H9 (cell line): ENCODE measurements around the gene LAMB1. TPM values are rescaled to one million over a fixed set of nuclear protein-coding genes. Genes with fewer than 3 reads are reported as not detected.

Experiments
- DNase-seq: peaks from one replicate; pipeline ENCODE4 v3.0.0-alpha.2; 2017
- H2AFZ ChIP-seq: one replicate; pipeline ENCODE4 v1.6.1; 2013; ENCODE audit warnings: mild to moderate bottlenecking, low read length, control low read depth, moderate library complexity
- H2AK5ac ChIP-seq: 2 replicates; pipeline ENCODE4 v1.6.1; 2013; ENCODE audit warnings: low read length, control low read depth, mixed read lengths; ENCODE audit not compliant: insufficient read length
- H2BK120ac ChIP-seq: one replicate; pipeline ENCODE4 v1.6.1; 2013; ENCODE audit warnings: low read depth, mild to moderate bottlenecking, low read length, control low read depth, inconsistent platforms; ENCODE audit not compliant: poor library complexity, severe bottlenecking
- H2BK12ac ChIP-seq: 2 replicates; pipeline ENCODE4 v1.6.1; 2013; ENCODE audit warnings: low read length, control low read depth, mixed read lengths, low read depth; ENCODE audit not compliant: insufficient read length
- H2BK15ac ChIP-seq: 2 replicates; pipeline ENCODE4 v1.6.1; 2013; ENCODE audit warnings: low read depth, low read length, control low read depth
- H2BK20ac ChIP-seq: one replicate; pipeline ENCODE4 v1.6.1; 2013; ENCODE audit warnings: low read depth, mild to moderate bottlenecking, low read length, control low read depth, inconsistent platforms; ENCODE audit not compliant: poor library complexity, severe bottlenecking
- H2BK5ac ChIP-seq: 2 replicates; pipeline ENCODE4 v1.6.1; 2013; ENCODE audit warnings: low read length, control low read depth, mixed read lengths; ENCODE audit not compliant: insufficient read length
- H3K14ac ChIP-seq: 2 replicates; pipeline ENCODE4 v1.6.1; 2013; ENCODE audit warnings: low read length, control low read depth; ENCODE audit not compliant: insufficient read depth
- H3K18ac ChIP-seq: 2 replicates; pipeline ENCODE4 v1.6.1; 2013; ENCODE audit warnings: low read depth, mild to moderate bottlenecking, mixed read lengths, low read length, control low read depth; ENCODE audit not compliant: insufficient read length
- H3K23ac ChIP-seq: 2 replicates; pipeline ENCODE4 v1.6.1; 2013; ENCODE audit warnings: low read length, control low read depth, mixed read lengths, low read depth; ENCODE audit not compliant: insufficient read length
- H3K23me2 ChIP-seq: 2 replicates; pipeline ENCODE4 v1.6.1; 2013; ENCODE audit warnings: low read depth, mild to moderate bottlenecking, mixed read lengths, low read length, control low read depth; ENCODE audit not compliant: insufficient read length, poor library complexity, severe bottlenecking
- H3K27ac ChIP-seq: 2 replicates; pipeline ENCODE4 v1.5.1; 2013; ENCODE audit warnings: low read length, control low read depth, mixed read lengths, low read depth; ENCODE audit not compliant: insufficient read length
- H3K27me3 ChIP-seq: 2 replicates; pipeline ENCODE4 v1.6.1; 2013; ENCODE audit warnings: low read length, control low read depth, inconsistent platforms; ENCODE audit not compliant: insufficient read depth
- H3K4ac ChIP-seq: 2 replicates; pipeline ENCODE4 v1.6.1; 2013; ENCODE audit warnings: low read depth, mild to moderate bottlenecking, control low read depth, inconsistent platforms, low read length, moderate library complexity
- H3K4me1 ChIP-seq: 2 replicates; pipeline ENCODE4 v1.6.1; 2013; ENCODE audit warnings: low read length, control low read depth, inconsistent platforms; ENCODE audit not compliant: insufficient read depth
- H3K4me2 ChIP-seq: 2 replicates; pipeline ENCODE4 v1.6.1; 2013; ENCODE audit warnings: low read length, control low read depth, mixed read lengths; ENCODE audit not compliant: insufficient read length, insufficient read depth
- H3K56ac ChIP-seq: 2 replicates; pipeline ENCODE4 v1.6.1; 2013; ENCODE audit warnings: low read depth, mild to moderate bottlenecking, mixed read lengths, low read length, control low read depth; ENCODE audit not compliant: insufficient read length
- H3K79me1 ChIP-seq: 2 replicates; pipeline ENCODE4 v1.6.1; 2013; ENCODE audit warnings: low read depth, mild to moderate bottlenecking, moderate library complexity, low read length, control low read depth, inconsistent platforms; ENCODE audit not compliant: insufficient read depth, poor library complexity, severe bottlenecking
- H3K79me2 ChIP-seq: 2 replicates; pipeline ENCODE4 v1.6.1; 2013; ENCODE audit warnings: low read length, control low read depth, inconsistent platforms; ENCODE audit not compliant: insufficient read depth
- H3K9ac ChIP-seq: 2 replicates; pipeline ENCODE4 v1.6.1; 2013; ENCODE audit warnings: low read length, control low read depth, mixed read lengths; ENCODE audit not compliant: insufficient read length; ENCODE audit errors: extremely low read depth
- H3K9me3 ChIP-seq: one replicate; pipeline ENCODE4 v1.6.1; 2013; ENCODE audit warnings: low read depth, low read length, inconsistent platforms; ENCODE audit not compliant: control insufficient read depth
- H3T11ph ChIP-seq: one replicate; pipeline ENCODE4 v1.6.1; 2013; ENCODE audit warnings: mild to moderate bottlenecking, low read length, control low read depth, inconsistent platforms
- H4K20me1 ChIP-seq: one replicate; pipeline ENCODE4 v1.6.1; 2013; ENCODE audit not compliant: control insufficient read depth, insufficient read length, insufficient read depth
- H4K5ac ChIP-seq: 2 replicates; pipeline ENCODE4 v1.6.1; 2013; ENCODE audit warnings: low read depth, mild to moderate bottlenecking, mixed read lengths, low read length, control low read depth; ENCODE audit not compliant: insufficient read length
- H4K8ac ChIP-seq: replicated peaks from 2 replicates; pipeline ENCODE4 v1.6.1; 2013; ENCODE audit warnings: low read length, control low read depth, mixed read lengths, low read depth; ENCODE audit not compliant: insufficient read length
- H4K91ac ChIP-seq: 2 replicates; pipeline ENCODE4 v1.6.1; 2013; ENCODE audit warnings: low read depth, mild to moderate bottlenecking, moderate library complexity, mixed read lengths, low read length, control low read depth; ENCODE audit not compliant: insufficient read length
- H3K27ac Mint-ChIP-seq, 3 experiments: 2 replicates in 2 of 3; 3 replicates in 1 of 3; pipeline ENCODE4 v1.8.0; 2020 to 2021; ENCODE audit warnings: mixed read lengths in 3 of 3, mild to moderate bottlenecking in 1 of 3, moderate library complexity in 1 of 3
- H3K27me3 Mint-ChIP-seq: 2 replicates; pipeline ENCODE4 v1.8.0; 2021; ENCODE audit warnings: low read depth, mild to moderate bottlenecking, moderate library complexity, mixed read lengths
- H3K36me3 Mint-ChIP-seq, 3 experiments: 2 replicates in 2 of 3; 3 replicates in 1 of 3; pipeline ENCODE4 v1.8.0; 2020 to 2021; ENCODE audit warnings: low read depth in 3 of 3, mixed read lengths in 3 of 3; ENCODE audit not compliant: insufficient read depth in 1 of 3
- H3K4me1 Mint-ChIP-seq, 2 experiments: 2 replicates each; pipeline ENCODE4 v1.8.0; 2020; ENCODE audit warnings: mixed read lengths in 2 of 2
- H3K4me3 Mint-ChIP-seq, 2 experiments: 2 replicates in 1 of 2; 3 replicates in 1 of 2; pipeline ENCODE4 v1.8.0; 2020 to 2021; ENCODE audit warnings: mild to moderate bottlenecking in 2 of 2, mixed read lengths in 2 of 2, moderate library complexity in 1 of 2
- H3K9me3 Mint-ChIP-seq, 2 experiments: 2 replicates in 1 of 2; 3 replicates in 1 of 2; pipeline ENCODE4 v1.8.0; 2020; ENCODE audit warnings: mild to moderate bottlenecking in 2 of 2, mixed read lengths in 2 of 2, moderate library complexity in 1 of 2
- CTCF ChIP-seq: fragments of 200-600 bp; sonication (generic); conservative IDR thresholded peaks from 3 replicates; pipeline ENCODE4 v1.8.0; 2021; ENCODE audit warnings: antibody characterized with exemption, mild to moderate bottlenecking
- WGBS: extraction: QIAGEN DNeasy Blood & Tissue Kit; methylation state at CpG from one replicate; pipeline ENCODE4 v1.1.7; 2013; ENCODE audit warnings: missing lambda C conversion rate, low lambda C conversion rate, mixed read lengths; ENCODE audit not compliant: insufficient read length; ENCODE audit errors: extremely low coverage; 5-methylcytosine and 5-hydroxymethylcytosine counted together
- total RNA-seq: library from RNA; stranded (reverse); gene quantifications from 2 replicates; pipeline ENCODE4 v1.2.1, GENCODE V29; 2021

The LAMB1 gene
- total RNA-seq, 1 experiment from 2014 or later, result 75.8 TPM

GRCh38 chr7:108018668-108019067 is 15.7 kb upstream of the LAMB1 start:
- H2BK120ac ChIP-seq, result no peak overlapping the region
- H3K4me1 Mint-ChIP-seq, result no peaks in the 10 kb centered on the region
- H3K4ac ChIP-seq, result no peak overlapping the region
- no peak overlapping the region for H3K23ac ChIP-seq
- H2AK5ac ChIP-seq, result no peak overlapping the region
- no peak overlapping the region for H2BK20ac ChIP-seq
- no CpG with 5 or more reads among the region's 4 CpGs for WGBS
- no peak overlapping the region for H3K4me2 ChIP-seq
- no peak overlapping the region for H3K4me3 Mint-ChIP-seq
- no peaks in the 10 kb centered on the region for H3K27me3 ChIP-seq
- H3K79me1 ChIP-seq, result no peaks in the 10 kb centered on the region
- no peak overlapping the region for H3T11ph ChIP-seq
- H4K8ac ChIP-seq, result no peak overlapping the region
- no peak overlapping the region for H3K27ac Mint-ChIP-seq
- no peak overlapping the region for H2BK15ac ChIP-seq
- H3K14ac ChIP-seq, result no peak overlapping the region
- no peaks in the 10 kb centered on the region for H3K23me2 ChIP-seq
- no peaks in the 10 kb centered on the region for H4K20me1 ChIP-seq
- H2BK5ac ChIP-seq, result no peak overlapping the region
- H3K56ac ChIP-seq, result no peak overlapping the region
- no peak overlapping the region for H2AFZ ChIP-seq
- H2BK12ac ChIP-seq, result no peak overlapping the region
- H4K91ac ChIP-seq, result no peak overlapping the region
- no peak overlapping the region for H3K18ac ChIP-seq
- no peak for DNase-seq
- H3K9me3 Mint-ChIP-seq, result no peaks in the 10 kb centered on the region
- no peaks in the 10 kb centered on the region for H3K79me2 ChIP-seq
- H3K27ac ChIP-seq, result no peak overlapping the region
- H3K9ac ChIP-seq, result no peak overlapping the region
- H3K4me1 ChIP-seq, result no peaks in the 10 kb centered on the region
- no peaks in the 10 kb centered on the region for H3K9me3 ChIP-seq
- no peaks in the 10 kb centered on the region for H3K36me3 Mint-ChIP-seq
- TF ChIP-seq CTCF, result no peak
- H3K27me3 Mint-ChIP-seq, result peaks cover 4% of the 10 kb centered on the region
- H4K5ac ChIP-seq, result no peak overlapping the region
